Gastrocnemius medialis (tissue), 4 donors: ENCODE data around the gene TDRD7. TPM values are rescaled to one million over a fixed set of nuclear protein-coding genes. Genes with fewer than 3 reads are reported as not detected.

Experiments used
- ATAC-seq, 2 donors: fragments of 150-250 bp; one replicate each; pipeline ENCODE4 v1.9.1; 2016
- DNase-seq, 2 donors: peaks; one replicate each; pipeline ENCODE4 v3.0.0-alpha.2; 2019
- H3K27ac ChIP-seq, 4 donors: fragments of 200-600 bp; sonication (generic); 1 replicate in 1 of 4; 2 replicates in 3 of 4; pipeline ENCODE4 v1.5.1; 2016 to 2018; ENCODE audit warnings: mild to moderate bottlenecking in 2 of 4, moderate library complexity in 1 of 4
- H3K27me3 ChIP-seq, 3 donors: fragments of 200-600 bp; sonication (generic) in 2 of 3; 1 replicate in 1 of 3; 2 replicates in 2 of 3; pipeline versions ENCODE4 v1.5.1 to v1.6.0; 2016 to 2019; ENCODE audit warnings: mild to moderate bottlenecking in 1 of 3, moderate library complexity in 1 of 3
- H3K36me3 ChIP-seq, 2 donors: fragments of 200-600 bp; sonication (generic) in 1 of 2; one replicate each; pipeline ENCODE4 v1.5.1; 2017 to 2018
- H3K4me1 ChIP-seq, 2 donors: fragments of 200-600 bp; sonication (generic) in 1 of 2; one replicate each; pipeline ENCODE4 v1.5.1; 2016 to 2017; ENCODE audit warnings: mild to moderate bottlenecking in 2 of 2
- H3K4me3 ChIP-seq, 4 donors: fragments of 200-600 bp; sonication (generic) in 3 of 4; 1 replicate in 1 of 4; 2 replicates in 3 of 4; pipeline ENCODE4 v1.5.1; 2016 to 2019; ENCODE audit warnings: mild to moderate bottlenecking in 2 of 4
- H3K9me3 ChIP-seq, 3 donors: fragments of 200-600 bp; sonication (generic) in 2 of 3; 1 replicate in 1 of 3; 2 replicates in 2 of 3; pipeline ENCODE4 v1.5.1; 2016 to 2019
- CTCF ChIP-seq, 5 experiments: fragments of 450-650 bp in 3 of 5; fragments of 200-600 bp in 2 of 5; sonication (generic) in 2 of 5; IDR thresholded peaks in 4 of 5; conservative IDR thresholded peaks in 1 of 5; 1 replicate in 4 of 5; 2 replicates in 1 of 5; pipeline ENCODE4 v1.5.1; 2016 to 2019; ENCODE audit warnings: antibody characterized with exemption in 5 of 5, mild to moderate bottlenecking in 3 of 5, moderate library complexity in 3 of 5
- POLR2A ChIP-seq, 2 donors: fragments of 450-650 bp; IDR thresholded peaks; one replicate each; pipeline ENCODE4 v1.6.1; 2017; ENCODE audit warnings: antibody characterized with exemption in 2 of 2, mild to moderate bottlenecking in 2 of 2, moderate library complexity in 2 of 2
- in situ Hi-C, 4 donors: fragments of 200-750 bp; cut with MboI; loops; one replicate each; pipeline versions ENCODE4 v1.15.0 to v1.8.0; 2017; ENCODE audit warnings: low sequenced_read_pairs in 4 of 4
- intact Hi-C: fragments of 100-400 bp; cut with DNase I; formaldehyde crosslinking; loops from one replicate; pipeline ENCODE4 v1.15.1; 2023; ENCODE audit warnings: low total_unique reads
- total RNA-seq, 4 donors: library from RNA; depleted of rRNA; stranded (reverse); fragments of >200 nt; gene quantifications; one replicate each; pipeline versions ENCODE4 v1.1.0 to v1.2.3, GENCODE V29; 2016

Gene TDRD7
- total RNA-seq, 4 donors from 2014 or later = 2.9 to 5.7 (median 3.5) TPM

- Histone ChIP-seq H3K4me3 (no peak overlapping the region), H3K36me3 (no peaks in the 10 kb centered on the region), H3K27me3 (no peaks in the 10 kb centered on the region), H3K4me1 (peaks cover 95 to 99% of the 10 kb centered on the region in 2 donors), H3K27ac (peak overlapping the region; percentile 95 to 98 (median 98)), H3K9me3 (no peaks in the 10 kb centered on the region)
- TF ChIP-seq POLR2A (IDR thresholded peaks at IDR 0.05) (no peak), CTCF (IDR thresholded peaks at IDR 0.05 in 4 of 5, conservative IDR thresholded peaks at IDR 0.05 in 1 of 5) (no peak)
- in situ Hi-C loops = no loop called here
- no peak for ATAC-seq
- intact Hi-C loops = no loop called here
- DNase-seq = no peak
Measured at GRCh38 chr9:97526895-97527575, 115.1 kb downstream of the TDRD7 start.

- no peaks in the 10 kb centered on the region for H3K36me3 ChIP-seq
- in situ Hi-C loops (no loop called here), intact Hi-C loops (loop anchor here (2.0 kb wide), 3 partner anchors 13 to 73 kb away; no protein-coding TSS in a partner anchor)
- H3K27me3 ChIP-seq = no peaks in the 10 kb centered on the region
- peak; percentile 72 to 89 for DNase-seq
- H3K9me3 ChIP-seq = no peaks in the 10 kb centered on the region
- no peak for TF ChIP-seq CTCF (IDR thresholded peaks at IDR 0.05 in 4 of 5, conservative IDR thresholded peaks at IDR 0.05 in 1 of 5)
- TF ChIP-seq POLR2A (IDR thresholded peaks at IDR 0.05) = peak in 1 of 2 donors; percentile 54
- no peak overlapping the region for H3K4me3 ChIP-seq
- H3K27ac ChIP-seq = peak overlapping the region; percentile 95 to 98 (median 98)
- ATAC-seq = peak; percentile 16 to 54
- peaks cover 95 to 99% of the 10 kb centered on the region in 2 donors for H3K4me1 ChIP-seq
Measured at GRCh38 chr9:97527626-97528528, 116.0 kb downstream of the TDRD7 start.

GRCh38 chr9:97528529-97529230 lies 116.8 kb downstream of the TDRD7 start:
- peak overlapping the region; percentile 95 to 98 (median 98) for H3K27ac ChIP-seq
- H3K4me3 ChIP-seq = peak overlapping the region in 1 of 4 donors; percentile 11
- ATAC-seq (peak in 1 of 2 donors; percentile 44), DNase-seq (peak in 1 of 2 donors; percentile 80)
- no peaks in the 10 kb centered on the region for H3K9me3 ChIP-seq
- peaks cover 96 to 97% of the 10 kb centered on the region in 2 donors for H3K4me1 ChIP-seq
- intact Hi-C loops (loop anchor here (2.0 kb wide), 3 partner anchors 14 to 72 kb away; no protein-coding TSS in a partner anchor), in situ Hi-C loops (no loop called here)
- H3K27me3 ChIP-seq = no peaks in the 10 kb centered on the region
- TF ChIP-seq CTCF (IDR thresholded peaks at IDR 0.05 in 4 of 5, conservative IDR thresholded peaks at IDR 0.05 in 1 of 5) = no peak
- no peak for TF ChIP-seq POLR2A (IDR thresholded peaks at IDR 0.05)
- no peaks in the 10 kb centered on the region for H3K36me3 ChIP-seq

- no peak for TF ChIP-seq CTCF (IDR thresholded peaks at IDR 0.05 in 4 of 5, conservative IDR thresholded peaks at IDR 0.05 in 1 of 5)
- peak in 1 of 2 donors; percentile 20 for TF ChIP-seq POLR2A (IDR thresholded peaks at IDR 0.05)
- H3K27ac ChIP-seq = peak overlapping the region; percentile 95 to 98 (median 98)
- no peaks in the 10 kb centered on the region for H3K9me3 ChIP-seq
- no peak overlapping the region for H3K4me3 ChIP-seq
- peaks cover 93 to 94% of the 10 kb centered on the region in 2 donors for H3K4me1 ChIP-seq
- intact Hi-C loops = loop anchor here (2.0 kb wide), 3 partner anchors 15 to 71 kb away; no protein-coding TSS in a partner anchor
- in situ Hi-C loops = no loop called here
- peak; percentile 78 to 85 for DNase-seq
- H3K36me3 ChIP-seq = no peaks in the 10 kb centered on the region
- peak; percentile 60 to 70 for ATAC-seq
- no peaks in the 10 kb centered on the region for H3K27me3 ChIP-seq
Measured at GRCh38 chr9:97529363-97530076, 117.6 kb downstream of the TDRD7 start.
